Endothelial cell of umbilical vein (primary cell): ENCODE results near the gene NGEF. TPM values are rescaled to one million over a fixed set of nuclear protein-coding genes. Genes with fewer than 3 reads are reported as not detected.

Source experiments
- Bru-seq: library from RNA; stranded (reverse); fragments of 400-500 nt; gene quantifications from one replicate; lab custom pipeline; 2021; lab: Mats Ljungman, UMichigan
- BruChase-seq, 2 experiments: library from RNA; stranded (reverse); fragments of 400-500 nt; gene quantifications; one replicate each; lab custom pipeline; 2021; lab: Mats Ljungman, UMichigan
- BruUV-seq: library from RNA; stranded (reverse); fragments of 400-500 nt; replicated peaks from 2 replicates; lab custom pipeline; 2021; lab: Mats Ljungman, UMichigan
- CTCF ChIA-PET: fragments of 300-600, 350-600 bp; sonication (Branson Sonifier 250); formaldehyde crosslinking; loops from one replicate; lab custom pipeline; 2021; ENCODE audit warnings: antibody characterized with exemption, inconsistent platforms; lab: Charles Lee
- POLR2A ChIA-PET: fragments of 300-600, 350-600 bp; sonication (Branson Sonifier 250); formaldehyde crosslinking; loops from one replicate; lab custom pipeline; 2021; ENCODE audit warnings: antibody characterized with exemption, inconsistent platforms; lab: Charles Lee
- DNase-seq: peaks from one replicate; pipeline ENCODE4 v3.0.0-alpha.2; 2011; ENCODE audit warnings: low read depth, low spot score
- FAIRE-seq: peaks from 2 replicates; lab custom pipeline; 2011; peaks lifted over from hg19 to GRCh38; lab: Jason Lieb, UNC
- H2AFZ ChIP-seq: 2 replicates; pipeline ENCODE4 v1.6.0; 2012; ENCODE audit warnings: low read depth, low read length, control low read depth, inconsistent platforms
- H3K27ac ChIP-seq: 2 replicates; pipeline ENCODE4 v1.5.1; 2011; ENCODE audit warnings: low read depth, mild to moderate bottlenecking, control low read depth, low read length, moderate library complexity; ENCODE audit not compliant: insufficient read depth
- H3K27me3 ChIP-seq, 2 experiments: 2 replicates each; pipeline versions ENCODE4 v1.6.0 to v1.6.1; 2011; ENCODE audit warnings: low read length in 2 of 2, mixed read lengths in 1 of 2; ENCODE audit not compliant: control insufficient read depth in 2 of 2, insufficient read depth in 2 of 2
- H3K36me3 ChIP-seq, 2 experiments: 2 replicates in 1 of 2; 3 replicates in 1 of 2; pipeline ENCODE4 v1.5.1; 2011; ENCODE audit warnings: low read length in 2 of 2, mild to moderate bottlenecking in 1 of 2, moderate library complexity in 1 of 2; ENCODE audit not compliant: control insufficient read depth in 2 of 2, insufficient read depth in 2 of 2; ENCODE audit errors: extremely low read depth in 1 of 2
- H3K4me1 ChIP-seq: 3 replicates; pipeline ENCODE4 v1.5.1; 2011; ENCODE audit warnings: mild to moderate bottlenecking, low read length; ENCODE audit not compliant: control insufficient read depth, insufficient read depth; ENCODE audit errors: extremely low read depth
- H3K4me2 ChIP-seq: 2 replicates; pipeline ENCODE4 v1.6.1; 2011; ENCODE audit warnings: low read length, control low read depth, mixed read lengths; ENCODE audit not compliant: insufficient read depth
- H3K4me3 ChIP-seq, 3 experiments: fragments of 200-600 bp in 1 of 3; sonication (generic), shearing (Covaris generic) in 1 of 3; replicated peaks in 1 of 3; 2 replicates each; pipeline ENCODE4 v1.5.1; 2011 to 2016; ENCODE audit warnings: control low read depth in 3 of 3, low read length in 3 of 3, mild to moderate bottlenecking in 2 of 3, inconsistent platforms in 1 of 3, low read depth in 1 of 3, moderate library complexity in 1 of 3; ENCODE audit not compliant: insufficient read depth in 1 of 3
- H3K79me2 ChIP-seq: 2 replicates; pipeline ENCODE4 v1.6.0; 2012; ENCODE audit warnings: low read length, inconsistent platforms; ENCODE audit not compliant: control insufficient read depth, insufficient read depth
- H3K9ac ChIP-seq: replicated peaks from 2 replicates; pipeline ENCODE3; 2011; ENCODE audit warnings: low read length, control low read depth; ENCODE audit not compliant: insufficient read depth; ENCODE audit errors: extremely low read depth
- H3K9me1 ChIP-seq: replicated peaks from 3 replicates; pipeline ENCODE4 v1.6.0; 2011; ENCODE audit warnings: mild to moderate bottlenecking, low read length; ENCODE audit not compliant: control insufficient read depth, insufficient read depth; ENCODE audit errors: extremely low read depth
- H3K9me3 ChIP-seq: replicated peaks from 2 replicates; pipeline ENCODE4 v1.5.1; 2012; ENCODE audit warnings: low read length, inconsistent platforms; ENCODE audit not compliant: control insufficient read depth, insufficient read depth
- H4K20me1 ChIP-seq: replicated peaks from 2 replicates; pipeline ENCODE3; 2011; ENCODE audit warnings: mild to moderate bottlenecking, low read length; ENCODE audit not compliant: control insufficient read depth, insufficient read depth; ENCODE audit errors: extremely low read depth
- EZH2 ChIP-seq: IDR thresholded peaks from 2 replicates; pipeline ENCODE4 v1.6.1; 2012; ENCODE audit warnings: borderline replicate concordance, low read depth, mild to moderate bottlenecking, moderate library complexity, low read length, inconsistent platforms; ENCODE audit not compliant: severe bottlenecking
- FOS ChIP-seq: IDR thresholded peaks from 2 replicates; pipeline ENCODE4 v1.6.1; 2011; ENCODE audit warnings: mild to moderate bottlenecking, low read length, moderate library complexity, borderline replicate concordance; ENCODE audit not compliant: insufficient read depth
- GATA2 ChIP-seq: IDR thresholded peaks from 2 replicates; pipeline ENCODE4 v1.7.0; 2011; ENCODE audit warnings: low read depth, mild to moderate bottlenecking, moderate library complexity, mixed read lengths, low read length; ENCODE audit not compliant: insufficient read length, insufficient read depth
- JUN ChIP-seq: IDR thresholded peaks from 2 replicates; pipeline ENCODE4 v1.6.1; 2011; ENCODE audit warnings: borderline replicate concordance, low read depth; ENCODE audit not compliant: insufficient read length, insufficient read depth
- MAX ChIP-seq: IDR thresholded peaks from 2 replicates; pipeline ENCODE4 v1.6.1; 2011; ENCODE audit not compliant: insufficient read depth, insufficient read length
- MYC ChIP-seq: IDR thresholded peaks from one replicate; pipeline ENCODE4 v1.6.1; 2011; ENCODE audit warnings: mild to moderate bottlenecking, low read depth, low read length
- POLR2A ChIP-seq: IDR thresholded peaks from 2 replicates; pipeline ENCODE4 v1.6.1; 2012; ENCODE audit warnings: low read depth, mild to moderate bottlenecking, control low read depth, low read length
- POLR2AphosphoS5 ChIP-seq: IDR thresholded peaks from 2 replicates; pipeline ENCODE4 v1.6.1; 2012; ENCODE audit warnings: low read depth, mild to moderate bottlenecking, control low read depth, low read length, moderate library complexity; ENCODE audit not compliant: insufficient read depth
- dilution Hi-C: fragments of 300-500 bp; cut with MboI; formaldehyde crosslinking; loops from one replicate; pipeline ENCODE4 v1.15.0; 2019; ENCODE audit warnings: low sequenced_read_pairs; ENCODE audit not compliant: extremely low pct_ligation_motif_present
- intact Hi-C: fragments of 100-400 bp; cut with micrococcal nuclease; formaldehyde crosslinking; loops from one replicate; pipeline ENCODE4 v1.10.0; 2022
- long read RNA-seq: library from polyadenylated mRNA; stranded (forward); transcript quantifications from one replicate; pipeline ENCODE4 v2.0.0, GENCODE V29; 2021
- polyA minus RNA-seq, 3 experiments: library from RNA; depleted of rRNA, polyadenylated mRNA; stranded (reverse); fragments of >200 nt; gene quantifications; 1 replicate in 1 of 3; 2 replicates in 2 of 3; pipeline ENCODE4 v1.2.3, GENCODE V29; 2011
- polyA plus RNA-seq, 4 experiments: library from polyadenylated mRNA; depleted of rRNA in 3 of 4; stranded (reverse) in 3 of 4; unstranded in 1 of 4; fragments of >200 nt; gene quantifications; 2 replicates each; pipeline versions ENCODE4 v1.2.1 to v1.2.3, GENCODE V29; 2011 to 2012; ENCODE audit warnings: missing spikeins in 1 of 4
- total RNA-seq: library from RNA; stranded (reverse); gene quantifications from 2 replicates; pipeline ENCODE4 v1.2.3, GENCODE V29; 2021
- TF ChIP-seq, protein P1 (sequence below), 2 donors: IDR thresholded peaks; 1 replicate in 1 of 2; 2 replicates in 1 of 2; pipeline ENCODE4 v1.5.1; 2011; ENCODE audit warnings: low read length in 2 of 2, mild to moderate bottlenecking in 2 of 2, moderate library complexity in 2 of 2, control low read depth in 1 of 2, inconsistent platforms in 1 of 2, low read depth in 1 of 2; ENCODE audit not compliant: insufficient read depth in 1 of 2; ENCODE audit errors: extremely low read depth in 1 of 2

NGEF gene
- total RNA-seq (0.18 and 0.22 TPM in 2 replicates), polyA plus RNA-seq (0.13 and 0.41 TPM in 2 replicates), polyA minus RNA-seq (0.79 and 1.6 TPM in 2 replicates), Bru-seq, nascent RNA (percentile 7 among the genes with signal in this experiment), BruChase-seq, experiment 1, labeled RNA remaining after a 6-hour chase (percentile 5 among the genes with signal in this experiment), BruChase-seq, experiment 2, labeled RNA remaining after a 2-hour chase (percentile 2 among the genes with signal in this experiment)
- polyA plus RNA-seq (2011; cell fraction: cytosol; rRNA removed), result 0.28 and 0.40 TPM in 2 replicates
- polyA plus RNA-seq (2011; cell fraction: nucleus; rRNA removed), result 0.32 and 0.59 TPM in 2 replicates
- not detected in 2 replicates for polyA plus RNA-seq (2012)
- polyA minus RNA-seq (2011; cell fraction: cytosol; rRNA and poly(A)+ RNA removed), result not detected
- polyA minus RNA-seq (2011; cell fraction: nucleus; rRNA and poly(A)+ RNA removed), result not detected in 2 replicates
- long read RNA-seq, result 0 reads

DNA sequence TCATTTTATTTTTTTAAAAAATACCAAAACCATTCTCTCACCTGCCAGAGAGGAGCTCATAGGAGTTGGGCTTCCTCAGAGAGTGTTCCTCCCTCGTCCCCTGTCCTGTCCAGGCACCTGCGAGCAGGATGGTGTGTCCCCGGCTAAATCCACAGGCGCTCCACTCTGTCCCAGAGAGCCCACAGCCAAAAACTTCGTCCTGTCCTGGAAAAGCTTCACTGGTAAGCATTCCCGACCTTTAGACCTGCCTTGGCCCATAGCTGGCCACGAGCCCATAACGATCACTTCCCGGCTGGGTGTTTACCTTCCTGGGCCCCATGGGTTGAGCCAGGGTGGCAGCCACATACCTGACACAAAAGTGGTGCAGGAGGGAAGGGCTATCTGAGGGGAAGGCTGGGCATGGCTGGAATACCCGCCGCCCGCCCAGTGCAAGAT is at the start of gene NGEF:
NGEF (minus strand) TSS at position 230 of the 435 bp plus-strand sequence. CDS start 38,366 bp downstream, outside the sequence.
- no peaks in the 10 kb centered on the region for H3K9me1 ChIP-seq
- H3K36me3 ChIP-seq, result no peaks in the 10 kb centered on the region
- ChIA-PET POLR2A (no interaction called here), CTCF (interaction anchor here (1.6 kb wide), 1 partner anchor 16 kb away, joined by 7 read pairs; no protein-coding TSS in a partner anchor)
- H3K4me2 ChIP-seq, result no peak within 1 kb of the TSS
- peaks cover 0 to 3% of the 10 kb centered on the region in 2 experiments for H3K27me3 ChIP-seq
- H3K9ac ChIP-seq, result no peak within 1 kb of the TSS
- no peak within 1 kb of the TSS for H3K4me3 ChIP-seq
- DNase-seq (no peak), FAIRE-seq (no peak)
- dilution Hi-C loops, result no loop called here
- TF ChIP-seq POLR2A (no peak), EZH2 (no peak), MYC (no peak), MAX (no peak), POLR2AphosphoS5 (no peak), JUN (no peak), FOS (no peak), GATA2 (no peak)
- TF ChIP-seq, protein P1, sequence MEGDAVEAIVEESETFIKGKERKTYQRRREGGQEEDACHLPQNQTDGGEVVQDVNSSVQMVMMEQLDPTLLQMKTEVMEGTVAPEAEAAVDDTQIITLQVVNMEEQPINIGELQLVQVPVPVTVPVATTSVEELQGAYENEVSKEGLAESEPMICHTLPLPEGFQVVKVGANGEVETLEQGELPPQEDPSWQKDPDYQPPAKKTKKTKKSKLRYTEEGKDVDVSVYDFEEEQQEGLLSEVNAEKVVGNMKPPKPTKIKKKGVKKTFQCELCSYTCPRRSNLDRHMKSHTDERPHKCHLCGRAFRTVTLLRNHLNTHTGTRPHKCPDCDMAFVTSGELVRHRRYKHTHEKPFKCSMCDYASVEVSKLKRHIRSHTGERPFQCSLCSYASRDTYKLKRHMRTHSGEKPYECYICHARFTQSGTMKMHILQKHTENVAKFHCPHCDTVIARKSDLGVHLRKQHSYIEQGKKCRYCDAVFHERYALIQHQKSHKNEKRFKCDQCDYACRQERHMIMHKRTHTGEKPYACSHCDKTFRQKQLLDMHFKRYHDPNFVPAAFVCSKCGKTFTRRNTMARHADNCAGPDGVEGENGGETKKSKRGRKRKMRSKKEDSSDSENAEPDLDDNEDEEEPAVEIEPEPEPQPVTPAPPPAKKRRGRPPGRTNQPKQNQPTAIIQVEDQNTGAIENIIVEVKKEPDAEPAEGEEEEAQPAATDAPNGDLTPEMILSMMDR (IDR thresholded peaks at IDR 0.05; ENCODE audit: extremely low read depth in 1 of 2, insufficient read depth in 1 of 2, low read depth in 1 of 2, low read length in 2 of 2), result no peak
- no TSS peak for BruUV-seq
- H2AFZ ChIP-seq, result peak within 1 kb of the TSS; percentile 4
- no peaks in the 10 kb centered on the region for H3K4me1 ChIP-seq
- H3K27ac ChIP-seq, result no peak within 1 kb of the TSS
- H3K9me3 ChIP-seq, result no peaks in the 10 kb centered on the region
- intact Hi-C loops, result no loop called here
- H4K20me1 ChIP-seq, result no peaks in the 10 kb centered on the region
- no peaks in the 10 kb centered on the region for H3K79me2 ChIP-seq
